ENCODE measurements around the gene AUTS2. TPM values are rescaled to one million over a fixed set of nuclear protein-coding genes. Genes with fewer than 3 reads are reported as not detected.
A peak's percentile ranks its signal among the peaks of the same experiment; 100 is the strongest.

The AUTS2 gene
- total and polyA plus RNA-seq, 2 donors (not counting 1 experiment from before 2014, with no cell fraction given), result 0.60 to 9.1 TPM

GRCh38 chr7:70183278-70183677, 585.0 kb downstream of the AUTS2 start:
- Histone ChIP-seq H3K9me3 (ENCODE audit: control insufficient read depth, insufficient read depth, low read depth, low read length) (no peaks in the 10 kb centered on the region), H3K36me3 (ENCODE audit: control insufficient read depth, insufficient read depth, low read length) (no peaks in the 10 kb centered on the region), H3K9ac (ENCODE audit: insufficient read depth, low read length) (no peak overlapping the region), H3K27me3 (ENCODE audit: control insufficient read depth, insufficient read depth, low read length) (no peaks in the 10 kb centered on the region), H3K4me2 (ENCODE audit: extremely low read depth, insufficient read depth, low read length) (no peak overlapping the region), H4K20me1 (ENCODE audit: control insufficient read depth, extremely low read depth, insufficient read depth, low read length) (no peaks in the 10 kb centered on the region), H3K4me3 (replicated peaks in 1 of 4; ENCODE audit: control extremely low read depth in 1 of 4, insufficient read depth in 1 of 4, low read depth in 3 of 4, low read length in 4 of 4) (no peak overlapping the region), H3K79me2 (ENCODE audit: control insufficient read depth, insufficient read depth, low read length) (no peaks in the 10 kb centered on the region), H3K4me1 (ENCODE audit: control insufficient read depth, extremely low read depth, insufficient read depth, low read length) (no peaks in the 10 kb centered on the region), H2AFZ (ENCODE audit: low read length) (no peak overlapping the region), H3K27ac (ENCODE audit: insufficient read depth, low read length) (no peak overlapping the region)
- peak in 1 of 2 donors; percentile 17 for DNase-seq (ENCODE audit: low read depth in 2 of 2)
- TF ChIP-seq EZH2 (IDR thresholded peaks at IDR 0.05; ENCODE audit: low read length, missing control alignments) (no peak), CTCF (conservative IDR thresholded peaks at IDR 0.05 in 1 of 2, IDR thresholded peaks at IDR 0.05 in 1 of 2; ENCODE audit: low read depth in 1 of 2, low read length in 2 of 2) (no peak)

- H3K4me2 ChIP-seq (ENCODE audit: extremely low read depth, insufficient read depth, low read length), result no peak overlapping the region
- no peaks in the 10 kb centered on the region for H4K20me1 ChIP-seq (ENCODE audit: control insufficient read depth, extremely low read depth, insufficient read depth, low read length)
- TF ChIP-seq EZH2 (IDR thresholded peaks at IDR 0.05; ENCODE audit: low read length, missing control alignments) (no peak), CTCF (conservative IDR thresholded peaks at IDR 0.05 in 1 of 2, IDR thresholded peaks at IDR 0.05 in 1 of 2; ENCODE audit: low read depth in 1 of 2, low read length in 2 of 2) (no peak)
- no peak overlapping the region for H3K9ac ChIP-seq (ENCODE audit: insufficient read depth, low read length)
- H3K27me3 ChIP-seq (ENCODE audit: control insufficient read depth, insufficient read depth, low read length), result no peaks in the 10 kb centered on the region
- H3K9me3 ChIP-seq (ENCODE audit: control insufficient read depth, insufficient read depth, low read depth, low read length), result no peaks in the 10 kb centered on the region
- H2AFZ ChIP-seq (ENCODE audit: low read length), result no peak overlapping the region
- H3K79me2 ChIP-seq (ENCODE audit: control insufficient read depth, insufficient read depth, low read length), result no peaks in the 10 kb centered on the region
- H3K36me3 ChIP-seq (ENCODE audit: control insufficient read depth, insufficient read depth, low read length), result no peaks in the 10 kb centered on the region
- H3K4me1 ChIP-seq (ENCODE audit: control insufficient read depth, extremely low read depth, insufficient read depth, low read length), result no peaks in the 10 kb centered on the region
- peak in 1 of 2 donors; percentile 69 for DNase-seq (ENCODE audit: low read depth in 2 of 2)
- no peak overlapping the region for H3K27ac ChIP-seq (ENCODE audit: insufficient read depth, low read length)
- H3K4me3 ChIP-seq (replicated peaks in 1 of 4; ENCODE audit: control extremely low read depth in 1 of 4, insufficient read depth in 1 of 4, low read depth in 3 of 4, low read length in 4 of 4), result no peak overlapping the region
These were observed 590.8 kb downstream of the AUTS2 start for GRCh38 chr7:70188901-70189650.

- H3K36me3 ChIP-seq (ENCODE audit: control insufficient read depth, insufficient read depth, low read length), result no peaks in the 10 kb centered on the region
- no peaks in the 10 kb centered on the region for H3K27me3 ChIP-seq (ENCODE audit: control insufficient read depth, insufficient read depth, low read length)
- H4K20me1 ChIP-seq (ENCODE audit: control insufficient read depth, extremely low read depth, insufficient read depth, low read length), result no peaks in the 10 kb centered on the region
- H3K4me3 ChIP-seq (replicated peaks in 1 of 4; ENCODE audit: control extremely low read depth in 1 of 4, insufficient read depth in 1 of 4, low read depth in 3 of 4, low read length in 4 of 4), result no peak overlapping the region
- no peak overlapping the region for H2AFZ ChIP-seq (ENCODE audit: low read length)
- DNase-seq (ENCODE audit: low read depth in 2 of 2), result peak in 1 of 2 donors; percentile 32
- no peak for TF ChIP-seq CTCF (conservative IDR thresholded peaks at IDR 0.05 in 1 of 2, IDR thresholded peaks at IDR 0.05 in 1 of 2; ENCODE audit: low read depth in 1 of 2, low read length in 2 of 2)
- TF ChIP-seq EZH2 (IDR thresholded peaks at IDR 0.05; ENCODE audit: low read length, missing control alignments), result no peak
- no peak overlapping the region for H3K4me2 ChIP-seq (ENCODE audit: extremely low read depth, insufficient read depth, low read length)
- H3K4me1 ChIP-seq (ENCODE audit: control insufficient read depth, extremely low read depth, insufficient read depth, low read length), result no peaks in the 10 kb centered on the region
- H3K9ac ChIP-seq (ENCODE audit: insufficient read depth, low read length), result no peak overlapping the region
- no peaks in the 10 kb centered on the region for H3K79me2 ChIP-seq (ENCODE audit: control insufficient read depth, insufficient read depth, low read length)
- no peaks in the 10 kb centered on the region for H3K9me3 ChIP-seq (ENCODE audit: control insufficient read depth, insufficient read depth, low read depth, low read length)
- no peak overlapping the region for H3K27ac ChIP-seq (ENCODE audit: insufficient read depth, low read length)
These were observed 591.5 kb downstream of the AUTS2 start for GRCh38 chr7:70189776-70190175.
